ENCODE measurements around the gene RAPSN.

Gene RAPSN

DNA sequence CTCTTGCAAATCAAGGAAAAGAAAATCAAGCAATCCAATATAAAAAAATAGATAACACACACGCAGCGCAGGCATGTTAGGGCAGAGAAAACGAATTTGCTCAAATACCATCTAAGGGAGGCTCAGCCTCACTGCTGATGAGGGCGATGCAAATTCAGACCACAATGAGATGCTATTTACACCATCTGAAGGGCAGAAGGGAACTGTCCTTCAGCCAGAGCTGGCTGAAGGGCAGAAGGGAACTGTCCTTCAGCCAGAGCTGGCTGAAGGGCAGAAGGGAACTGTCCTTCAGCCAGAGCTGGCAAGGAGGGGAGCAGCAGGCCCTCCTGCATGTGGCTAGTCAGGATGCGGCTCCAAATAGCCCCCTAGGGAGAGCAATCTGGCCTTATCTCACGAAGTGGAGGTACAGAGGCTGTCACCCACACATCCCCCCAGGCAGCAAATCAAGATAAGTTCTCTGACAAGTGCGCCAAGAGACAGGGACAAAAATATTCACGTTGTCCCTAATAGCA is 48.1 kb downstream of the RAPSN start (continued):
- TF ChIP-seq, protein P1, sequence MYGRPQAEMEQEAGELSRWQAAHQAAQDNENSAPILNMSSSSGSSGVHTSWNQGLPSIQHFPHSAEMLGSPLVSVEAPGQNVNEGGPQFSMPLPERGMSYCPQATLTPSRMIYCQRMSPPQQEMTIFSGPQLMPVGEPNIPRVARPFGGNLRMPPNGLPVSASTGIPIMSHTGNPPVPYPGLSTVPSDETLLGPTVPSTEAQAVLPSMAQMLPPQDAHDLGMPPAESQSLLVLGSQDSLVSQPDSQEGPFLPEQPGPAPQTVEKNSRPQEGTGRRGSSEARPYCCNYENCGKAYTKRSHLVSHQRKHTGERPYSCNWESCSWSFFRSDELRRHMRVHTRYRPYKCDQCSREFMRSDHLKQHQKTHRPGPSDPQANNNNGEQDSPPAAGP (tag by site-specific recombination; IDR thresholded peaks at IDR 0.05), result no peak
- TF ChIP-seq YY2 (tag by site-specific recombination; IDR thresholded peaks at IDR 0.05), result no peak
- TF ChIP-seq ZEB2 (tag by site-specific recombination; IDR thresholded peaks at IDR 0.05), result no peak
- TF ChIP-seq, protein P2, sequence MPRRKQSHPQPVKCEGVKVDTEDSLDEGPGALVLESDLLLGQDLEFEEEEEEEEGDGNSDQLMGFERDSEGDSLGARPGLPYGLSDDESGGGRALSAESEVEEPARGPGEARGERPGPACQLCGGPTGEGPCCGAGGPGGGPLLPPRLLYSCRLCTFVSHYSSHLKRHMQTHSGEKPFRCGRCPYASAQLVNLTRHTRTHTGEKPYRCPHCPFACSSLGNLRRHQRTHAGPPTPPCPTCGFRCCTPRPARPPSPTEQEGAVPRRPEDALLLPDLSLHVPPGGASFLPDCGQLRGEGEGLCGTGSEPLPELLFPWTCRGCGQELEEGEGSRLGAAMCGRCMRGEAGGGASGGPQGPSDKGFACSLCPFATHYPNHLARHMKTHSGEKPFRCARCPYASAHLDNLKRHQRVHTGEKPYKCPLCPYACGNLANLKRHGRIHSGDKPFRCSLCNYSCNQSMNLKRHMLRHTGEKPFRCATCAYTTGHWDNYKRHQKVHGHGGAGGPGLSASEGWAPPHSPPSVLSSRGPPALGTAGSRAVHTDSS (tag by site-specific recombination; IDR thresholded peaks at IDR 0.05), result no peak
- peak; percentile 32; the same call in 1 of the 2 replicates for TF ChIP-seq FEZF1 (tag by site-specific recombination; IDR thresholded peaks at IDR 0.05)
- no peak for TF ChIP-seq TRIM28 (IDR thresholded peaks at IDR 0.05; ENCODE audit: borderline replicate concordance, low read length)

DNA sequence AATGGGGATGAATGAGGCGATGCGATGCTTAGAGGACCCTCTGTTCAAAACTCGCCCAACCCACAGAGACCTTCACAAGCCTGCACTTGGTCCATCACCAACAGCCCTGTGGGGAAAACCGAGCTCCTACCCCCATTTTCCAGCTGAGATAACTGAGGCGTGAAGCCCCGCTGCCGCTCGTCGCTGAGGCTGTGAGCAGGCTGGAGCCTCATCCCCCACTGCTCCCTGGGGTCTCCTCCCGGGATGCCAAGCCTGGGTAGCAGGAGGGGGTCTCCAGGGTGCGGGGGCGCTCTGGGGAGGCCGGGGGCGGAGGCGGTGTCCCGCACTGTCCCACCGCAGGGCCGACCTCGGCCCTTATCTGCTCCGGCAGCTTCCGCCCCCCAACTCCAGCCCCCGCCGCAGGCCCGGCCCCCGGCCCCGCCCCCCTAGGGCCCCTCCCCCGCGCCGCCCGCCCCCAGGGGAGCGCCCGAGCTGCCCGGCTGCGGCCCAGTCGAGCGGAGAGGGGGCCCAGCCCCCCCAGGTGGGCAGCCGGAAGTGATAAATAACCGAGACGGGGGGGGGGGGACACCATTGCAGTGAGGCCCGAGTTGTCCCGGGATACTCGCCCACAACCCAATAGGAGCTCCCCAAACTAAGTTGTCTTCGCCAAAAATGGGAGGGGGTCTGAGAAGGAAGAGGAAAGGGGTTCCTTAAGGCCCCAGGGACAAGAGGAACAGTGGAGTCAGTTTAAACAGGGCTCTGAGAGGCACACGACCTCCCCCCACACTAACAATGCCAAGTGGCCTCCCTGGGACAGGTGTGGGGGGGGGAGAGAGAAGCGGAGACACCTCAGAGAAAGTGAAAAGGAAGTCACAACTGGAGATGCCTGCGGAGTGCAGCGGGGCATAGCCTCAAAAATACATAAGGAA is 48.8 kb downstream of the RAPSN start:
- Histone ChIP-seq H3K4me3 (ENCODE audit: low read depth, low read length) (peak overlapping the region; percentile 26), H3K4me1 (ENCODE audit: control insufficient read depth, insufficient read depth, low read length) (no peaks in the 10 kb centered on the region; the same call in 1 of the 2 replicates), H3K36me3 (ENCODE audit: control insufficient read depth in 2 of 2, insufficient read depth in 1 of 2, low read length in 2 of 2) (no peaks in the 10 kb centered on the region), H3K9me3 (ENCODE audit: control insufficient read depth, insufficient read depth, low read depth, low read length) (no peaks in the 10 kb centered on the region), H3K27ac (ENCODE audit: extremely low read depth, low read depth, low read length) (peak overlapping the region; percentile 49; the same call in 1 of the 2 replicates)
- CTCF ChIA-PET, result interaction anchor here (0.5 to 4.9 kb wide), 6 partner anchors 11 to 275 kb away, joined by 3 to 32 read pairs (median 4); partner anchors contain the start of gene PSMC3
- POLR2A ChIA-PET, result interaction anchor here (0.6 to 1.5 kb wide), 4 partner anchors 8 to 151 kb away, joined by 3 to 7 read pairs (median 3); partner anchors contain the start of genes ACP2, PSMC3 and SLC39A13
- TF ChIP-seq ZNF510 (tag by site-specific recombination; IDR thresholded peaks at IDR 0.05; ENCODE audit: insufficient replicate concordance), result no peak
- no peak for TF ChIP-seq BCL11A (tag by site-specific recombination; IDR thresholded peaks at IDR 0.05; ENCODE audit: low read depth)
- TF ChIP-seq ZBTB8A (tag by site-specific recombination; IDR thresholded peaks at IDR 0.05), result no peak; the same call in 1 of the 2 replicates
- peak; percentile 50; the same call in 1 of the 2 replicates for TF ChIP-seq PRDM1 (tag by site-specific recombination; IDR thresholded peaks at IDR 0.05)
- TF ChIP-seq, protein P3, sequence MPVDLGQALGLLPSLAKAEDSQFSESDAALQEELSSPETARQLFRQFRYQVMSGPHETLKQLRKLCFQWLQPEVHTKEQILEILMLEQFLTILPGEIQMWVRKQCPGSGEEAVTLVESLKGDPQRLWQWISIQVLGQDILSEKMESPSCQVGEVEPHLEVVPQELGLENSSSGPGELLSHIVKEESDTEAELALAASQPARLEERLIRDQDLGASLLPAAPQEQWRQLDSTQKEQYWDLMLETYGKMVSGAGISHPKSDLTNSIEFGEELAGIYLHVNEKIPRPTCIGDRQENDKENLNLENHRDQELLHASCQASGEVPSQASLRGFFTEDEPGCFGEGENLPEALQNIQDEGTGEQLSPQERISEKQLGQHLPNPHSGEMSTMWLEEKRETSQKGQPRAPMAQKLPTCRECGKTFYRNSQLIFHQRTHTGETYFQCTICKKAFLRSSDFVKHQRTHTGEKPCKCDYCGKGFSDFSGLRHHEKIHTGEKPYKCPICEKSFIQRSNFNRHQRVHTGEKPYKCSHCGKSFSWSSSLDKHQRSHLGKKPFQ (tag by site-specific recombination; IDR thresholded peaks at IDR 0.05), result no peak
- no peak; the same call in none of the 2 replicates for TF ChIP-seq SP2 (tag by site-specific recombination; IDR thresholded peaks at IDR 0.05)
- peak; percentile 42; the same call in 1 of the 2 replicates for TF ChIP-seq KLF10 (tag by site-specific recombination; IDR thresholded peaks at IDR 0.05)
- TF ChIP-seq, protein P4, sequence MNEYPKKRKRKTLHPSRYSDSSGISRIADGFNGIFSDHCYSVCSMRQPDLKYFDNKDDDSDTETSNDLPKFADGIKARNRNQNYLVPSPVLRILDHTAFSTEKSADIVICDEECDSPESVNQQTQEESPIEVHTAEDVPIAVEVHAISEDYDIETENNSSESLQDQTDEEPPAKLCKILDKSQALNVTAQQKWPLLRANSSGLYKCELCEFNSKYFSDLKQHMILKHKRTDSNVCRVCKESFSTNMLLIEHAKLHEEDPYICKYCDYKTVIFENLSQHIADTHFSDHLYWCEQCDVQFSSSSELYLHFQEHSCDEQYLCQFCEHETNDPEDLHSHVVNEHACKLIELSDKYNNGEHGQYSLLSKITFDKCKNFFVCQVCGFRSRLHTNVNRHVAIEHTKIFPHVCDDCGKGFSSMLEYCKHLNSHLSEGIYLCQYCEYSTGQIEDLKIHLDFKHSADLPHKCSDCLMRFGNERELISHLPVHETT (tag by site-specific recombination; IDR thresholded peaks at IDR 0.05), result no peak
- TF ChIP-seq ZNF626 (tag by site-specific recombination; IDR thresholded peaks at IDR 0.05), result no peak
- TF ChIP-seq ZNF184 (tag by site-specific recombination; IDR thresholded peaks at IDR 0.05), result no peak
- peak; percentile 48; the same call in 1 of the 2 replicates for TF ChIP-seq GLIS2 (tag by site-specific recombination; IDR thresholded peaks at IDR 0.05)
- TF ChIP-seq ZBTB48 (tag by site-specific recombination; IDR thresholded peaks at IDR 0.05), result no peak
- TF ChIP-seq ZNF221 (tag by site-specific recombination; IDR thresholded peaks at IDR 0.05; ENCODE audit: borderline replicate concordance), result no peak
- no peak for TF ChIP-seq ZNF777 (tag by site-specific recombination; IDR thresholded peaks at IDR 0.05; ENCODE audit: borderline replicate concordance)
- TF ChIP-seq ZNF324 (tag by site-specific recombination; IDR thresholded peaks at IDR 0.05), result no peak
- no peak for TF ChIP-seq ZEB2 (tag by site-specific recombination; IDR thresholded peaks at IDR 0.05)
- peak; percentile 89 for TF ChIP-seq GLIS1 (tag by site-specific recombination; IDR thresholded peaks at IDR 0.05)
- TF ChIP-seq, protein P5, sequence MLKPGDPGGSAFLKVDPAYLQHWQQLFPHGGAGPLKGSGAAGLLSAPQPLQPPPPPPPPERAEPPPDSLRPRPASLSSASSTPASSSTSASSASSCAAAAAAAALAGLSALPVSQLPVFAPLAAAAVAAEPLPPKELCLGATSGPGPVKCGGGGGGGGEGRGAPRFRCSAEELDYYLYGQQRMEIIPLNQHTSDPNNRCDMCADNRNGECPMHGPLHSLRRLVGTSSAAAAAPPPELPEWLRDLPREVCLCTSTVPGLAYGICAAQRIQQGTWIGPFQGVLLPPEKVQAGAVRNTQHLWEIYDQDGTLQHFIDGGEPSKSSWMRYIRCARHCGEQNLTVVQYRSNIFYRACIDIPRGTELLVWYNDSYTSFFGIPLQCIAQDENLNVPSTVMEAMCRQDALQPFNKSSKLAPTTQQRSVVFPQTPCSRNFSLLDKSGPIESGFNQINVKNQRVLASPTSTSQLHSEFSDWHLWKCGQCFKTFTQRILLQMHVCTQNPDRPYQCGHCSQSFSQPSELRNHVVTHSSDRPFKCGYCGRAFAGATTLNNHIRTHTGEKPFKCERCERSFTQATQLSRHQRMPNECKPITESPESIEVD (tag by site-specific recombination; IDR thresholded peaks at IDR 0.05), result no peak
- TF ChIP-seq, protein P6, sequence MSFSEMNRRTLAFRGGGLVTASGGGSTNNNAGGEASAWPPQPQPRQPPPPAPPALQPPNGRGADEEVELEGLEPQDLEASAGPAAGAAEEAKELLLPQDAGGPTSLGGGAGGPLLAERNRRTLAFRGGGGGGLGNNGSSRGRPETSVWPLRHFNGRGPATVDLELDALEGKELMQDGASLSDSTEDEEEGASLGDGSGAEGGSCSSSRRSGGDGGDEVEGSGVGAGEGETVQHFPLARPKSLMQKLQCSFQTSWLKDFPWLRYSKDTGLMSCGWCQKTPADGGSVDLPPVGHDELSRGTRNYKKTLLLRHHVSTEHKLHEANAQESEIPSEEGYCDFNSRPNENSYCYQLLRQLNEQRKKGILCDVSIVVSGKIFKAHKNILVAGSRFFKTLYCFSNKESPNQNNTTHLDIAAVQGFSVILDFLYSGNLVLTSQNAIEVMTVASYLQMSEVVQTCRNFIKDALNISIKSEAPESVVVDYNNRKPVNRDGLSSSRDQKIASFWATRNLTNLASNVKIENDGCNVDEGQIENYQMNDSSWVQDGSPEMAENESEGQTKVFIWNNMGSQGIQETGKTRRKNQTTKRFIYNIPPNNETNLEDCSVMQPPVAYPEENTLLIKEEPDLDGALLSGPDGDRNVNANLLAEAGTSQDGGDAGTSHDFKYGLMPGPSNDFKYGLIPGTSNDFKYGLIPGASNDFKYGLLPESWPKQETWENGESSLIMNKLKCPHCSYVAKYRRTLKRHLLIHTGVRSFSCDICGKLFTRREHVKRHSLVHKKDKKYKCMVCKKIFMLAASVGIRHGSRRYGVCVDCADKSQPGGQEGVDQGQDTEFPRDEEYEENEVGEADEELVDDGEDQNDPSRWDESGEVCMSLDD (tag by site-specific recombination; IDR thresholded peaks at IDR 0.05), result 0 out of 2 replicates have a peak, but pooled peaks have one; percentile 57
